Measurements from ENCODE around the gene CAMSAP1.
"Not testable (repeated sequence)": the region's sequence is repeated elsewhere in the genome, so short reads cannot be mapped to it uniquely, and the experiment has no call there.

Gene CAMSAP1

GRCh38 chr9:135907431-135908092 lies at the start of gene CAMSAP1:
Gene CAMSAP1, minus strand, starts transcription at chr9:135907546. Its CDS starts 387 bp downstream, at chr9:135907159.
- DNase-seq (ENCODE audit: low read depth in 2 of 2), result peak; percentile 84 to 88

GRCh38 chr9:135956802-135957174 lies 49.4 kb upstream of the CAMSAP1 start:
- no peak for DNase-seq (ENCODE audit: low read depth in 2 of 2)

- no peak for DNase-seq (ENCODE audit: low read depth in 2 of 2)
Measured at GRCh38 chr9:135955934-135956801, 48.8 kb upstream of the CAMSAP1 start.

GRCh38 chr9:135952664-135953206 lies 45.4 kb upstream of the CAMSAP1 start:
- no peak for DNase-seq (ENCODE audit: low read depth in 2 of 2)

- no peak for DNase-seq (ENCODE audit: low read depth in 2 of 2)
Measured at GRCh38 chr9:135951889-135952663, 44.7 kb upstream of the CAMSAP1 start.

GRCh38 chr9:135951310-135951709 lies 44.0 kb upstream of the CAMSAP1 start:
- DNase-seq (ENCODE audit: low read depth in 2 of 2), result not testable (repeated sequence)

GRCh38 chr9:135950841-135951240 lies 43.5 kb upstream of the CAMSAP1 start:
- DNase-seq (ENCODE audit: low read depth in 2 of 2), result not testable (repeated sequence)

GRCh38 chr9:135950135-135950682 lies 42.9 kb upstream of the CAMSAP1 start:
- DNase-seq (ENCODE audit: low read depth in 2 of 2), result no peak

GRCh38 chr9:135949501-135950134 lies 42.3 kb upstream of the CAMSAP1 start:
- DNase-seq (ENCODE audit: low read depth in 2 of 2), result no peak

- DNase-seq (ENCODE audit: low read depth in 2 of 2), result no peak
Measured at GRCh38 chr9:135948968-135949367, 41.6 kb upstream of the CAMSAP1 start.

- DNase-seq (ENCODE audit: low read depth in 2 of 2), result no peak
Measured at GRCh38 chr9:135948446-135948845, 41.1 kb upstream of the CAMSAP1 start.

GRCh38 chr9:135947582-135947981 lies 40.2 kb upstream of the CAMSAP1 start:
- no peak for DNase-seq (ENCODE audit: low read depth in 2 of 2)

GRCh38 chr9:135947105-135947504 lies 39.8 kb upstream of the CAMSAP1 start:
- DNase-seq (ENCODE audit: low read depth in 2 of 2), result not testable (repeated sequence)

GRCh38 chr9:135946392-135946994 lies 39.1 kb upstream of the CAMSAP1 start:
- DNase-seq (ENCODE audit: low read depth in 2 of 2), result no peak

- no peak for DNase-seq (ENCODE audit: low read depth in 2 of 2)
Measured at GRCh38 chr9:135945969-135946368, 38.6 kb upstream of the CAMSAP1 start.

GRCh38 chr9:135944444-135945252 lies 37.3 kb upstream of the CAMSAP1 start:
- DNase-seq (ENCODE audit: low read depth in 2 of 2), result no peak

- not testable (repeated sequence) for DNase-seq (ENCODE audit: low read depth in 2 of 2)
Measured at GRCh38 chr9:135943604-135944003, 36.3 kb upstream of the CAMSAP1 start.

- no peak for DNase-seq (ENCODE audit: low read depth in 2 of 2)
Measured at GRCh38 chr9:135941288-135941995, 34.1 kb upstream of the CAMSAP1 start.
